NCI-H345 treated with DMSO at 0.1 percent for 48 hours (cell line): ENCODE measurements around the gene FOXJ3.

Source experiments
- DNase-seq: peaks from one replicate; lab custom pipeline; 2025; ENCODE audit not compliant: unreplicated experiment; lab: John Stamatoyannopoulos, UW

The FOXJ3 gene

GRCh38 chr1:42334240-42335049 lies 590 bp downstream of the FOXJ3 start:
- DNase-seq, result no peak

- DNase-seq, result no peak
Measured at GRCh38 chr1:42333662-42334239, 1.3 kb downstream of the FOXJ3 start.

DNA sequence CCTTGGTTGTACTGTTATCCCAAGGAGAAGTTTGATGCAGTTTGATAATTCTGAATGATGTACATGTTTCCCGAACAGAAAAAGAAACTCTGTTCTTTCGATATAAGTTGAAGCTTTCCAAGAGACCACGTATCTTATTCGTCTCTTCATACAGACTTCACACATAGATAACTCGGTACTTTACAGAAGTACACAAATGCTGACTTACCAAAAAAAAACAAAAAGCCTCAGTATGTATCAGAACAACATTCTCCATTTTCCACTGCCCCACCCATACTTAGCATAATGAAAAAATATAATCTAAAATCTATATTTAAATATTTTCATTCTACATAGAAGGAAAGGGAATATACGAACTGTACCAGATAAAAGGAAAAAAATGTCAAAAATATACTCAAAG lies 2.2 kb downstream of the FOXJ3 start:
- no peak for DNase-seq

GRCh38 chr1:42330215-42330614 lies 4.8 kb downstream of the FOXJ3 start:
- DNase-seq, result no peak

DNA sequence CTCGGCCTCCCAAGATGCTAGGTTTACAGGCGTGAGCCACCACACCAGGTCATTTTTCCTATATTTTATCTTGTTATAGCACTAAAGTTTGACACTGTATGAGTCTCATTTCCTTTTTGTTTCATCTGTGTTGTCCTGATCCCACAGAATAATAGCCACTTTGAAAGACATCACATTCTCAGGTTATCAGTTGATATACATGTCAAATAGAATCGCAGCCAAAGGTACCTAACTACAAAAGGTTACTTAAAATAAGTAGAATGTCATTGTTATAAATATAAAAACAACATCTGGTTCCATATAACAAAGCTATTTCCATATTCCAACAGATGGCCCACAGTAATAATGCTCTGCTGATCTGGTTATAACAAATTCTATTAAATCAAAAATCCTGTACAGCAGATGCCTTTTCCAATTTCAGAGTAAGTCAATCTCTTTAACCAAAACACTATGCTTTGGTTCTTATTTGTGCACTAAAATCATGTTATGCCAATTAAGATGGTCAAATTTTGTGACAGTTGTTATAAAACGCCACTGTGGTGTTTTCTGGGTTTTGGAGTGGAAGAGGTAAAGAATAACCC lies 6.0 kb downstream of the FOXJ3 start:
- DNase-seq, result no peak

- no peak for DNase-seq
Measured at GRCh38 chr1:42328047-42328625, 6.9 kb downstream of the FOXJ3 start.

DNA sequence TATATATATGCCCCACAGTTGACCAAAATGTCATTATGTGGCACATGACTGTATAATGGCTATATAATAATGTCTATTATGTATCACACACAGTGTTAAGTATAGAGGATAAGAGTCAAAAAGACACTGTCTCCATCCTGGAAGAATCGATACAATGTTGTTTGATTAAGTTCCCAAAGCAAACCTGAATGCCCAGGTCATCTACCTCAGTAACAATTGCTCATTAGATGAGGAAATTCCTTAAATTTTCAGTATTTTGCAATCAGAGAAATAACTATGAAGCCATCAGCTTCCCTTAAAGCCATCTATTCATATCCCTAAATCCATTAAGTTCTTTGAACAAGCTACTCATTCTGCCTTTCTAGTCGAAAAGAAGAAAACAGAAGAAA lies 10.0 kb downstream of the FOXJ3 start:
- no peak for DNase-seq

GRCh38 chr1:42324398-42325013 lies 10.5 kb downstream of the FOXJ3 start:
- DNase-seq, result no peak

GRCh38 chr1:42323551-42323950 lies 11.5 kb downstream of the FOXJ3 start:
- DNase-seq, result no peak

DNA sequence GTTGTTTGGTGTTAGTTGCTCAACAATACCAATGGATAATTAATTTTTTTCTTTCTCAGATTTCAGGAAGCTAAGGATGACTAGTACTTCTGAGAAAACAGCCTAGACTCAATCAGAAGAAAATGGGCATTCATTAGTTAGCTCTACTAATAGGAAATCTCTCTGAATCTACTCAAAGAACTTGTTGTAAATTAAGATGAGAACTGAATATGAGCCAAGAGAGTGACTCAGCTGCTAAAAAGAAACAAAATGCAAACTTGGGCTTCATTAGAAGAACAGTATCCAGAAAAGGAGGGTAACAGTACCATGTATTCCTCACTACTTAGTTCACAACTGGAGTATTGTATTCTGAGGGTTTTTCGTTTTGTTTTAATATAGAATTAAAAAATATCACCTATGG lies 12.5 kb downstream of the FOXJ3 start:
- DNase-seq, result no peak

DNA sequence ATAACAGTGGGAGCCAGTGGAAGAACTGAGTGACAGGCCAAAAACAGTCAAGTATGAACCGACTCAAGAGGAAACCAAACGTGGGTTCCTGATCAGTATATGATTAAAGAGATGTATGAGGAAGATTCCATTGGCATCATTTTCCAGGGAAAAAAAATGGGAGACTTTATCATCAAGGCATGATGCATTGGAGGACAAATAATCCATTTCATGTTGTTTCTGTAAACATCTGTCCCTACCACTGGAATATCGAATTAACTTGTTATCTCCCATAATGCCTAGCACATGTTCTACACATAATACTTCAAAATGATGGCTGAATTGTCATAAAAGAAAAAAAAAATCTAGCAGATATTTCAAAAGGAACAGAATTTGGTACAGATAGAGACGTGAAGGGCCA lies 13.3 kb downstream of the FOXJ3 start:
- no peak for DNase-seq

DNA sequence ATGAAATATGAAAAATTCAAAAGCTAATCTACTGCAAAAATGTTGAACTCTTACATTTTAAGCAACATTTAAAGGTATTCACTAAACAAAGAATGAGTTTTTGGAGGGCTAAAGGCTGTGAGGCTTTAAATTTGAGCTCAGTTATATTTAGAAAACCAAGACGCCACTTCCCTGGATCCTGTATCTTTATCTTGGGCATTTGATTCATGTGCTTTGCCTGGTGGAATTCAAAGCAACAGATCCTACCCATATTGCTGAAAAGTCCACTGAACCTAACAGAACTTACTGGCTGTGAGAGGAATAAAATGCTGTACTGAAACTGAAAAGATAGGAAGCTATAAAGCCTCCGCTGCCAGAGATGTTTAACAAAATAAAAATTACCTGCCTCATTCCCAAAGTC lies 14.3 kb downstream of the FOXJ3 start:
- DNase-seq, result no peak

GRCh38 chr1:42319871-42320484 lies 15.1 kb downstream of the FOXJ3 start:
- DNase-seq, result no peak

GRCh38 chr1:42319128-42319851 lies 15.7 kb downstream of the FOXJ3 start:
- no peak for DNase-seq

DNA sequence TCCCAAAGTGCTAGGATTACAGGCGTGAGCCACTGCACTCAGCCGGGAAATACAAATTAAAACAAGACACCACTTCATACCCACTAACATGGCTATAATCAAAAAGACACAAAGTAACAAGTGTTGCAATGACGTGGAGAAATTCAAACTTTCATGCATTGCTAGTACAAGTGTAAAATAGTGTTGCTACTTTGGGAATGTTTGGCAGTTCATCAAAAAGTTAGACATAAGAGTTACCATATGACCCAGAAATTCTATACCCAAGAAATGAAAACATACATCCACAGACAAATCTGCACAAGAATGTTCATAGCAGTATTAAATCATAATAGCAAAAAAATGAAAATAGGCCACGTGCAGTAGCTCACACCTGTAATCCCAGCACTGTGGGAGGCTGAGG lies 16.4 kb downstream of the FOXJ3 start:
- DNase-seq, result no peak

DNA sequence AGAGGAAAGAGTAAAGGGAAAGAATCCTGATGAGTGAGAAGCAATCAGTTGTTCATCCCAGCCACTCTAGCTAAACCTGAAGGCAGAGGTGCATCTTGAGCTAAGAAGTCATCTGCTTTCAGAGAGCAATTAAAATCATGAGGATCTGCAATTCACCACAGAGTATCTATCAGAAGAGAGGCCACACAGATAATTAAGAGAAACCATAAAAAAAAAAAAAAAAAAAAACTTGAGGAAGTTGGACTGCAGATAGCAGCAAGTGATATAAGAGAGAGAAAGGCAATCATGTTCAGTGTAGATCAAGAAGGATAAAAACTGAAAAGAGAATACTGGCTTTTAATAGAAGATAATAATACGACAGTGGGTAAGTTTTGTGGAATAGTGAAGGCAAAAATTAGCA lies 17.7 kb downstream of the FOXJ3 start:
- no peak for DNase-seq

DNA sequence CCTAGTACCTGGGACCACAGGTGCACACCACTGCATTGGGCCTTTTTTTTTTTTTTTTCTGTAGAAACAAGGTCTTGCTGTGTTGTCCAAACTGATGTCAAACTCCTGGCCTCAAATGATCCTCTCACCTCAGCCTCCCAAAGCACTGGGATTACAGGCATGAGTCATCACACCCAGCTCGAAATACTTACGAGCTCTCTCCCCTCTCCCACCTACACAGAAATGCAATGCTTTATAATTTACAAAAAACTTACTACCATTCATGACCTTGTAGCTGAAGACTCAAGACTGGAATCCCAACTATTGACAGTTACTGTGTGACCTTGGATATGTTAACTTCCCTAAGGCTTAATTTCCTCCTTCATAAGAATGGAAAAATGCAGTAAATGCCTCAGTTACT lies 18.7 kb downstream of the FOXJ3 start:
- DNase-seq, result no peak

GRCh38 chr1:42315500-42315899 lies 19.5 kb downstream of the FOXJ3 start:
- DNase-seq, result no peak

GRCh38 chr1:42313970-42314369 lies 21.1 kb downstream of the FOXJ3 start:
- no peak for DNase-seq

GRCh38 chr1:42312576-42313212 lies 22.3 kb downstream of the FOXJ3 start:
- DNase-seq, result no peak
